HFF-Myc (cell line): ENCODE measurements around the gene SETX.

ENCODE experiments used
- DNase-seq: peaks from one replicate; pipeline ENCODE4 v3.0.0-alpha.2; 2011; ENCODE audit warnings: low read depth; ENCODE audit errors: extremely low read depth
- H3K4me3 ChIP-seq: replicated peaks from 2 replicates; pipeline ENCODE4 v1.5.1; 2011; ENCODE audit warnings: low read depth, mild to moderate bottlenecking, control low read depth, low read length
- CTCF ChIP-seq: IDR thresholded peaks from 2 replicates; pipeline ENCODE4 v1.5.1; 2012; ENCODE audit warnings: mild to moderate bottlenecking, low read depth, low read length, control low read depth; ENCODE audit errors: missing control alignments

SETX gene

GRCh38 chr9:132354637-132355355 is at the start of gene SETX:
Gene SETX (minus strand): TSS chr9:132354986. CDS start chr9:132349428, 5,558 bp downstream.
- no peak for TF ChIP-seq CTCF

GRCh38 chr9:132404228-132404881 is 49.6 kb upstream of the SETX start:
- no peak for DNase-seq
- no peak overlapping the region for H3K4me3 ChIP-seq
- no peak for TF ChIP-seq CTCF

More at GRCh38 chr9:132354637-132355355, at the start of gene SETX:
- peak; percentile 79 for DNase-seq
- peak within 1 kb of the TSS; percentile 59 for H3K4me3 ChIP-seq

GRCh38 chr9:132401824-132402223 is 47.0 kb upstream of the SETX start:
- no peak overlapping the region for H3K4me3 ChIP-seq
- no peak for DNase-seq
- no peak for TF ChIP-seq CTCF

- no peak for TF ChIP-seq CTCF
- no peak overlapping the region for H3K4me3 ChIP-seq
- DNase-seq: no peak
Measured at GRCh38 chr9:132395560-132395959, 40.8 kb upstream of the SETX start.

GRCh38 chr9:132391449-132391848 is 36.7 kb upstream of the SETX start:
- H3K4me3 ChIP-seq: no peak overlapping the region
- no peak for DNase-seq
- TF ChIP-seq CTCF: no peak

- no peak for TF ChIP-seq CTCF
- DNase-seq: no peak
- H3K4me3 ChIP-seq: no peak overlapping the region
Measured at GRCh38 chr9:132390966-132391365, 36.2 kb upstream of the SETX start.
